ENCODE results near the gene SLC6A12.
A peak's percentile ranks its signal among the peaks of the same experiment; 100 is the strongest.

The SLC6A12 gene

DNA sequence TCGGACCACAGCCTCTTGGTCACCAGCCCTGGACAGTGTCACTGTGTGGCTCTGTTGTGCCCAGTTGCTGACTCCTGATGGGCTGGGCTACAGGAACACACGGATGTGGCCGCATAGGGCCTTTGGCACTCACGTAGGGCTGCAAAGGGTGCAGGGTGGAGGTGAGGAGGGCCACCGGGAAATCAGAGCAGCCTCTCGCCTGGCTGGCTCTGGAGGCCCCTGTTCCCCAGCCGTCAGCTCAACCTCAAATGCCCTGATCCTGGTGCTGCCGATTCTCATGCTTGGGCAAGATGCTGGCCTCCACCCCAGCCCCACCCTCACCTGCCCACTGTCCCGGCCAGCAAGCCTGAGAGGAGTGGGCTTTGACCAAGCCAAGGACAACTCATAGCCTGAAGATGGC is 59.0 kb downstream of the SLC6A12 start:
- no peak for TF ChIP-seq CTCF (conservative IDR thresholded peaks at IDR 0.05; ENCODE audit: low read depth, low read length)
- DNase-seq (ENCODE audit: low read depth): no peak

GRCh38 chr12:154058-154457 is 59.9 kb downstream of the SLC6A12 start:
- no peak for DNase-seq (ENCODE audit: low read depth)
- TF ChIP-seq CTCF (conservative IDR thresholded peaks at IDR 0.05; ENCODE audit: low read depth, low read length): no peak
- H3K4me3 ChIP-seq (ENCODE audit: low read length): no peak overlapping the region

More for the DNA sequence above, 59.0 kb downstream of the SLC6A12 start:
- no peak overlapping the region for H3K4me3 ChIP-seq (ENCODE audit: low read length)

DNA sequence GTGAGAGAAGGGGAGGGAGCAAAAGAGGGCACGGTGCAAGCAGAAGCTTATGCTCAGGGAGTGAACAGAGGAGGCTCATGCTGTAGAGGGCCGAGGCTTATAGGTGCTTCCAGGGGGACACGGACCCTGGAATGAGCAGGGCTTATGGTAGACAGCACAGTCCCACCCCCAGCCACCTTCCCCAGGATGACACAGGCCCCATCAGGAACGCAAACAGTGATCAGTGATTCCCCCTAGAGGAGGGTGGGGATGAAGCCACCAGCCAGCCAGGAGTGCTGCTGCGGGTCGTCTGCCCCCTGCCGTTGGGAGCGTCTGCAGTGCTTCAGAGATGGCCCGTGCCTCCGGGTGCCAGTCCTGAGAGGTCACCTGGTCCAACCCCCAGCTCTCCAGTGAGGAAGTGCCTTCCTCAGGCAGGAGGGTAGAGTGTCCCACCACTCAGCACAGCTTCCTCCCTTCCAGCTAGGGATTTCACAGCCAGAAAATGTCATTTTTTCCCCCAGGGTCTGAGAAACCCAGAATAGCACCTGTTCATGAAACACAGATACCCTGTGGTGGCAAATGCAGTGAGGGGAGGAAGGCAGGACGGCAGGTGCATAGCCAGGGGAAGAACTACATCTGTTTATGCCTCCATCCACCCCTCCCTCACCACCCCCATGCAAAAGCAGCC is 60.7 kb downstream of the SLC6A12 start:
- H3K4me3 ChIP-seq (ENCODE audit: low read length): no peak overlapping the region
- peak; percentile 99 for TF ChIP-seq CTCF (conservative IDR thresholded peaks at IDR 0.05; ENCODE audit: low read depth, low read length)
- no peak for DNase-seq (ENCODE audit: low read depth)

DNA sequence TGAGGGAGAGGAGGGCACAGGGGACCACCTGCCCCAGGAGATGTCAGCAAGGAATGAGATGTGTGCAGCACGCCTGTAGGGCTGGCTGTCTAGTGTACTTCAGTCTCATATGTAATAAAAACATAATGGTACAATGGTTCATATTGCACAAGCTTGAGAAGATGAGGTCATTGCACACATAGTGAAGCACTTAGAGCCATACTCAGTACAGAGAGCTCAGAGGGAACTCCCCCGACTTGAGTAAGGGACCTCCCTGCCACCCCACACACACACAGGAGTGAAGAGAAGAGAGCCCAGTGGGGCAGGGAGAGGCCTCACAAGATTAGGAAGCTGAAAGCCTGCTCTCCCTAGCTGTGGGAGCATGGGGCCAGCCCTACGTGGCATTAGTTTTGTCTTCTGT is 61.5 kb downstream of the SLC6A12 start:
- no peak overlapping the region for H3K4me3 ChIP-seq (ENCODE audit: low read length)
- no peak for TF ChIP-seq CTCF (conservative IDR thresholded peaks at IDR 0.05; ENCODE audit: low read depth, low read length)
- DNase-seq (ENCODE audit: low read depth): no peak

DNA sequence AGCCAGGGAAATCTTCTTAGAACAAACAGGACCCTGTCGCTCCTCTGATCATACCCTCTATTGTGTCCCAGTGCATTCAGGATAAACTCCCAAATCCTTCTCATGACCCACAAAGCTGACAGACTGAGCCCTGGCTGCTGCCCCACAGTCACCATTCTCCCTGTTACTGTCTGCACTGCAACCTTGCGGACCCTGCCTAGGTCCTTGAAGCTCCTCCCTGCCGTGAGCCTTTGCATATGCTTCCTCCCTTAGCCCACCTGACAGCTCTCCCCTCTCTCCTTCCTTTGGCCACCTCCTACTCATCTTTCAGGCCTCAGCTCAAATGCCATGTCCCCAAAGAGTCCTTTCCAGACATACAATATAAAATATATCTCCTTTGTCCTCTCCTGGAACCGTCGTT is 62.4 kb downstream of the SLC6A12 start:
- no peak overlapping the region for H3K4me3 ChIP-seq (ENCODE audit: low read length)
- no peak for TF ChIP-seq CTCF (conservative IDR thresholded peaks at IDR 0.05; ENCODE audit: low read depth, low read length)
- DNase-seq (ENCODE audit: low read depth): no peak

- H3K4me3 ChIP-seq (ENCODE audit: low read length): no peak overlapping the region
- no peak for TF ChIP-seq CTCF (conservative IDR thresholded peaks at IDR 0.05; ENCODE audit: low read depth, low read length)
- no peak for DNase-seq (ENCODE audit: low read depth)
These were observed 65.1 kb downstream of the SLC6A12 start for GRCh38 chr12:148676-149416.

DNA sequence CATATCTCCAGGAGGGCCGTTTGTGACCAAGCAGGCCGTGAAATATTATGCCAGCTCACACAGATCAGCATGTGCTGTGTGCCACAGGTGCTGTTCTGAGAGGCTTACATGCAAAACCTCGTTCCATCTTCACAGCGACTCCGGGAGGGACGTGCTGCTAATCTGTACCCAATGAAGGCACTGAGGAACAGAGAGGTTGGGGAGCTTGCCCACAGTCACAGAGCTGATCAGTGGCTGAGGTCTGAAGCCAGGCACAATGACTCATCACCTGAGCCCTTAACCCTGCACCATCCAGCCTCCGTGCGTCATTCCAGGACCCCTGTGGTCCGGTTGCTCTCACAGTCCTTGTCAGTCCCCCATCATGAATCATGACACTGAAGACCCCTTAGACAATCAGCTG is 66.7 kb downstream of the SLC6A12 start:
- no peak overlapping the region for H3K4me3 ChIP-seq (ENCODE audit: low read length)
- DNase-seq (ENCODE audit: low read depth): no peak
- no peak for TF ChIP-seq CTCF (conservative IDR thresholded peaks at IDR 0.05; ENCODE audit: low read depth, low read length)

All from retinal pigment epithelial cell (primary cell).